GM20000 (cell line): ENCODE results near the gene GJB2.

Experiments
- DNase-seq: peaks from one replicate; pipeline ENCODE4 v3.0.0; 2012; ENCODE audit warnings: low spot score
- TF ChIP-seq, protein P1 (sequence below): IDR thresholded peaks from 2 replicates; pipeline ENCODE4 v1.5.1; 2012; ENCODE audit warnings: mild to moderate bottlenecking, control low read depth; ENCODE audit errors: extremely low read depth, missing control alignments

The GJB2 gene

DNA sequence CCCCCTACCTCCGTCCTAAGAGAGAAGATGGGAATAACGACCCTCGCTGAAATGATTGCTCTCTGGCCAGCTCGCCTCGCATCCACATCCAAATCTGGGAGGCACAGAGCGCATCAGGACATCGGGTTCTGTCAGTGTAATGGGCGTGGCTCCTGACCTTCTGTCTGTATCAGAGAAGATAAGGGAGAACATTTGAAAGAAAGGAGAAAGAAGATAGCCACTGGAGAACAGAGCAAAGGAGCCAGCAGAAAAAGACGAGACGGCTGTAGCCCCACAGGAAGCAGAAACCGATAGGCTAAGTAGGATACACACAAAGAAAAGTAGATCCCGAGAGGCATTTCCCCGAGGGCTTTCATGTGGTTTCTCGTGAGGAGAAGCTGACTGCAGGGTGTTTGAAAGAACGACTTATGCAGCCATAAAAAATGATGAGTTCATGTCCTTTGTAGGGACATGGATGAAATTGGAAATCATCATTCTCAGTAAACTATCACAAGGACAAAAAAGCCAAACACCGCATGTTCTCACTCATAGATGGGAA, 14.0 kb upstream of the GJB2 start:
- DNase-seq = no peak
- TF ChIP-seq, protein P1, sequence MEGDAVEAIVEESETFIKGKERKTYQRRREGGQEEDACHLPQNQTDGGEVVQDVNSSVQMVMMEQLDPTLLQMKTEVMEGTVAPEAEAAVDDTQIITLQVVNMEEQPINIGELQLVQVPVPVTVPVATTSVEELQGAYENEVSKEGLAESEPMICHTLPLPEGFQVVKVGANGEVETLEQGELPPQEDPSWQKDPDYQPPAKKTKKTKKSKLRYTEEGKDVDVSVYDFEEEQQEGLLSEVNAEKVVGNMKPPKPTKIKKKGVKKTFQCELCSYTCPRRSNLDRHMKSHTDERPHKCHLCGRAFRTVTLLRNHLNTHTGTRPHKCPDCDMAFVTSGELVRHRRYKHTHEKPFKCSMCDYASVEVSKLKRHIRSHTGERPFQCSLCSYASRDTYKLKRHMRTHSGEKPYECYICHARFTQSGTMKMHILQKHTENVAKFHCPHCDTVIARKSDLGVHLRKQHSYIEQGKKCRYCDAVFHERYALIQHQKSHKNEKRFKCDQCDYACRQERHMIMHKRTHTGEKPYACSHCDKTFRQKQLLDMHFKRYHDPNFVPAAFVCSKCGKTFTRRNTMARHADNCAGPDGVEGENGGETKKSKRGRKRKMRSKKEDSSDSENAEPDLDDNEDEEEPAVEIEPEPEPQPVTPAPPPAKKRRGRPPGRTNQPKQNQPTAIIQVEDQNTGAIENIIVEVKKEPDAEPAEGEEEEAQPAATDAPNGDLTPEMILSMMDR = no peak

DNA sequence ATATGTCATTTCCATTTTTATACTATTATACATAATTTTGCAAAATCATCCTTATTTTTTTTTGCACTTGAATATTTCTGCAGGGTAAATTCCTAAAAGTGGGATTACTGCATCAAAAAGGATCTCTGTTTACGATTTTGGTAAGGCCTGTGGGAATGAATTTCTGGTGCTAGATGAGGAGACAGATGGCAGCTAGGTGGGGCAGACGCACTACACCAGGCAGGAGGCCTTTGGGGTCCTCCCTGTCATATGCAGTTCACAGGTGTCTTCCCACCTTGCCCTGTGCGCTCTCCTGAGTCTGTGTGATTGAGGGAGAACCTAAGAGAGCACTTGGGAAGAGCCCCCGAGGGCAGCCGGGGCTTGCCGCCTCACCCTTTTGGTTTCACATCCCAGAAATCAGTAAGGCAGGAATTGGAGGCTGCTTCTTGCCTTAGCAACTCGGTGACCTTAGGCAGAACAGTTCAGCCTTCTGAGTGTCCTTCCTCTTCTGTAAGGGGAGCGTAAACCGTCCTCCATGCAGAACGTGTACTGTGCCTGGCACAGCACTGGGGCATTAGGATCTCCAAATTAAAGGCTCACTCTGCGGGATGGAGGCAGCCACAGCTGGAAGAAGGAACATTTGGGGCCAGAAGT, 13.4 kb upstream of the GJB2 start:
- no peak for DNase-seq
- TF ChIP-seq, protein P1 = no peak

DNA sequence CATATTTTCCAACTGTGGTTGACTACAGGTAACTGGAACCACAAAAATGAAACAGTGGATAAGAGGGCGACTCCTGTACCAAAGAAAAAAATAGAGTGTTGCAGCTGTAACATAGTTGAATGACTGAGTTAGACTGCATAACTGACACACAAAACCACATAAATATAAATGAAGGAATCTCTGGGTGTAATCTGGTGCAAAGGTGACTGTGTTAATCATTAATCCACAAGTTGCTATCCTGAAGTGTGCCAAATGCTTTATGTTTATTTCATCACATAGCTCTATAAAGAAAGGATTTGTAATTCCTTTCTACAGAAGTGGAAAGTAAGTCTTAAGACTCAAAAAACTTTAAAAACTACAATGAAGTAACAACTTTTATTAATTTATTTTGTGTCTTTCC, 6.0 kb upstream of the GJB2 start:
- no peak for DNase-seq
- TF ChIP-seq, protein P1 = no peak

DNA sequence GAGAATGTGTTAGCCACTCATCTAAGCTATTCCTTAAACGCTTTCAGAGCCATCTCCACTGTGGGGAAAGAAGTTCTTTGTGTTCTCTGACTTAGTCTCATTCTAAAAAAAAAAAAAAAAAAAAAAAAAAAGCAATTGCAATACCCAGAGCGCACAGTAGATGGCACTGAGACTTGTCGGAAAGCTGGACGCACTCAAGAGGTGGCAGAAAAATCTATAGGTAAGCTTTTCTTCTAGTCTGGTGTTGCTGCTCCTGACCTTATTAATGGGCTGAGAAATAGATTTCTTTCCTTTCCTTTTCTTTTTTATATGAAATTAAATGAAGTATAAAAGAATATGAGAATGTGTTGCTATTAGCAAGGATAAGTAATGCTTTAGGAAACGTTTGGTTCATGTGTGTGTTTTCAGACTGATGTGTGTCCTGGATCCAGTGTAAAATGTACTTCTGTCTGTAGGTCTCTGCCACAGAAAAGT, 4.7 kb upstream of the GJB2 start:
- TF ChIP-seq, protein P1 = peak; percentile 30
- DNase-seq = peak; percentile 74

DNA sequence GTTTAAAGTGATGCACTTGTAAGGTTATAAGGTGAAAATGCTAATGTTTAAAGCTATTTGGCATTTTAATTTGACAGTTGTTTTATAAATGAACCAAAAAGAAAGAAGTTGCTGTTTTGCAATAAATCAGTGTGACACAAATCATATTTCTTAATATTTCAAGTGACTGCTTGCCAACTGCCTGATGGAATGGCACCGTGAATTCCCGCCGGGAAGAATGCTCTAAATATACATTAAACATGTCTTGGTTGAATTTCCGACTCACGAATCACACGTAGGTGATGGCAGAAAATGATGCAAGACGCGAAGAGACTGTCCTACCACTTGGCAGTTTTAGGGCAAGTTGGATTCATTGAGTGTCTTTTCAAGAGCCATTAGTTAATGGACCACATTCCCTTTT, 3.1 kb upstream of the GJB2 start:
- DNase-seq = no peak
- TF ChIP-seq, protein P1 = no peak

DNA sequence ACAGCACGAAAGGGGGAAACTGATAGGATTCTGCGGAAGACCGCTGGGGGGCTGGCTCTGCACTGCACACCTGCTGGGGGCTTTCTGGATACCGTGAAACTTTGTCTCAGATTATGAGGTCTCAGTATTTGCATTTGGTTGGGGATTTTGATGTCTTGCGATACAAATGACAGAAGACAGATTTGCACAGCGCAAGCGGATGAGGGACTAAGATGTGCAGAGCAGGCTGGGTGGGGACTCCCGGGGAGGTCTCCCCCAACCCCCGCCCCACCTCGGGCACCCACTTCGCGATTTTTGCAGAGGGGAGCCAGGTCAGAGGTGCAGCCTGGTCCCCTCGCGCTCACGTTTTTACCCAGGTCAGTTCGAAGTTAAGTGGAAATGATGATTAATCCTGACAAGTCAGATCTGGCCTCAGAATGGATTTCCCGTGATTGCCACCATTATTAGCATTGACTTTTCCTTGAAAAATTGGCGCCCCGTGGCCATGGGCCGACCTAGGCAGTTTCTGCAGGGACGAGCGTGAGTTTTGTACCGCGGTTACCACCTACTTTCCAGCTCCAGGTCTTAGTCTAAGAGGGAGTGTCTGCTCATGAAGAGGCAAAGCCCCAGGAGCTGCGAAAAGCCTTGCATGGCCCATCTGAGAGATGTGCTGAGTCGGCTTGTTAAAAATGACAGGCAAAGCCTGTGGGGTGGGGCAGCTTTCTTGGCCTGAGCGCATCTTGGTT, 1.3 kb upstream of the GJB2 start:
- no peak for DNase-seq
- TF ChIP-seq, protein P1 = no peak
